Ishikawa (cell line): Measurements from ENCODE around the gene PCDHB13.
A peak's percentile ranks its signal among the peaks of the same experiment; 100 is the strongest.
"Not testable (repeated sequence)": the region's sequence is repeated elsewhere in the genome, so short reads cannot be mapped to it uniquely, and the experiment has no call there.

ENCODE experiments used
- CEBPB ChIP-seq: IDR thresholded peaks from 2 replicates; pipeline ENCODE4 v1.6.1; 2012
- CREB1 ChIP-seq: IDR thresholded peaks from 2 replicates; pipeline ENCODE4 v1.6.1; 2012; ENCODE audit warnings: low read depth
- EGR1 ChIP-seq: IDR thresholded peaks from 2 replicates; pipeline ENCODE4 v1.6.1; 2012
- FOXM1 ChIP-seq: IDR thresholded peaks from 2 replicates; pipeline ENCODE4 v1.6.1; 2012; ENCODE audit warnings: low read depth, borderline replicate concordance
- RAD21 ChIP-seq: IDR thresholded peaks from 2 replicates; pipeline ENCODE4 v1.6.1; 2012; ENCODE audit warnings: low read depth
- REST ChIP-seq: IDR thresholded peaks from 2 replicates; pipeline ENCODE4 v1.6.1; 2012; ENCODE audit warnings: low read depth, mild to moderate bottlenecking
- TCF12 ChIP-seq: IDR thresholded peaks from 2 replicates; pipeline ENCODE4 v1.6.1; 2012; ENCODE audit warnings: low read depth
- TEAD4 ChIP-seq: IDR thresholded peaks from 2 replicates; pipeline ENCODE4 v1.6.1; 2012
- USF1 ChIP-seq: IDR thresholded peaks from 2 replicates; pipeline ENCODE4 v1.6.1; 2012
- ZBTB7A ChIP-seq: IDR thresholded peaks from 2 replicates; pipeline ENCODE4 v1.6.1; 2012; ENCODE audit warnings: low read depth

Gene PCDHB13

GRCh38 chr5:141213656-141214339 lies at the start of gene PCDHB13:
Gene PCDHB13 (plus strand): TSS chr5:141213919. CDS start chr5:141214124, 205 bp downstream.
- peak; percentile 51 for TF ChIP-seq RAD21

- TF ChIP-seq RAD21 = peak; percentile 42
- no peak for TF ChIP-seq REST
Observed at GRCh38 chr5:141172381-141173204, 41.1 kb upstream of the PCDHB13 start, which contains the start of gene PCDHB7. Gene PCDHB7 (plus strand): TSS chr5:141172644. CDS start chr5:141172836, 192 bp downstream.

- TF ChIP-seq EGR1 = no peak
- no peak for TF ChIP-seq REST
Observed at GRCh38 chr5:141175933-141176332, 37.8 kb upstream of the PCDHB13 start.

- not testable (repeated sequence) for TF ChIP-seq CREB1, ZBTB7A, FOXM1
Observed at GRCh38 chr5:141177577-141178191, 36.0 kb upstream of the PCDHB13 start, which contains the start of gene PCDHB8. Gene PCDHB8 (plus strand): TSS chr5:141177790. CDS start chr5:141178035, 245 bp downstream.

GRCh38 chr5:141180313-141180712 lies 33.4 kb upstream of the PCDHB13 start:
- no peak for TF ChIP-seq USF1

GRCh38 chr5:141182248-141182647 lies 31.5 kb upstream of the PCDHB13 start, which contains the start of gene PCDHB16:
Gene PCDHB16 (plus strand): TSS chr5:141182387. CDS start chr5:141182560, 173 bp downstream.
- TF ChIP-seq RAD21 (peak; percentile 31; the same call in 1 of the 2 replicates), TCF12 (no peak)

- TF ChIP-seq TEAD4 = no peak
- peak; percentile 13; the same call in 1 of the 2 replicates for TF ChIP-seq RAD21
Observed at GRCh38 chr5:141186897-141187512, 26.7 kb upstream of the PCDHB13 start, which contains the start of gene PCDHB9. Gene PCDHB9 (plus strand): TSS chr5:141187161. CDS start chr5:141187319, 158 bp downstream.

- TF ChIP-seq ZBTB7A = no peak
- TF ChIP-seq CEBPB = no peak
- TF ChIP-seq RAD21 = peak; percentile 44
Observed at GRCh38 chr5:141192110-141192725, 21.5 kb upstream of the PCDHB13 start, which contains the start of gene PCDHB10. Gene PCDHB10 (plus strand): TSS chr5:141192353. CDS start chr5:141192553, 200 bp downstream.
